Panc1 (cell line): ENCODE measurements around the gene ASAP2.

Source experiments
- POLR2AphosphoS5 ChIP-seq: IDR thresholded peaks from 2 replicates; pipeline ENCODE4 v1.6.1; 2012; ENCODE audit warnings: mild to moderate bottlenecking, low read depth, low read length, moderate library complexity
- SIN3A ChIP-seq: IDR thresholded peaks from 2 replicates; pipeline ENCODE4 v1.6.1; 2012; ENCODE audit warnings: low read depth, mild to moderate bottlenecking, low read length, moderate library complexity, borderline replicate concordance; ENCODE audit not compliant: insufficient read depth
- TF ChIP-seq, protein P1 (sequence below): fragments of 450-650 bp; IDR thresholded peaks from 2 replicates; pipeline ENCODE4 v1.5.1; 2017; ENCODE audit warnings: mild to moderate bottlenecking
- TF ChIP-seq, protein P2 (sequence below), 2 experiments: IDR thresholded peaks; 2 replicates each; pipeline ENCODE4 v1.6.1; 2011 to 2012; ENCODE audit warnings: low read depth in 2 of 2, control low read depth in 1 of 2, low read length in 1 of 2, mild to moderate bottlenecking in 1 of 2, moderate library complexity in 1 of 2; ENCODE audit not compliant: insufficient read depth in 1 of 2

DNA sequence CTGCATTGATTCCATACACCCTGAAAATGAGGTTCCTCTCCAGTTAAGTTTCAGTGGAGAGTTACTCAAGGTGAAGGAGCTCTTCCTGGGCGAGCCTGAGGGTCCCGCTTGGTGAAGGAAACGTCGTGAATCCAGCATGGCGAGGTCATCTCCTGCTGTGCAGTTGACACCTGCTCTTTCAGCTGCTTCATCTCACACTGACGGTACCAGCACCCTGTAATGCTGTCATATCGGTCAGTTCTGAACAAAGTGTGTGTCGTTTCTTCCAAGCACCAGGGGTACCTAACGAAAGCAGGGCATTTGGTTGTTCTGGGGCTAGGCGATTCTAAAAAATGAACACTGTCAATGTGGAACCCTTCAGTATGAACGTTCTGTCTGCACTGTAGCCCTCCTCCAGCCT lies 164.1 kb downstream of the ASAP2 start:
- TF ChIP-seq POLR2AphosphoS5 (no peak), SIN3A (no peak)
- TF ChIP-seq, protein P1, sequence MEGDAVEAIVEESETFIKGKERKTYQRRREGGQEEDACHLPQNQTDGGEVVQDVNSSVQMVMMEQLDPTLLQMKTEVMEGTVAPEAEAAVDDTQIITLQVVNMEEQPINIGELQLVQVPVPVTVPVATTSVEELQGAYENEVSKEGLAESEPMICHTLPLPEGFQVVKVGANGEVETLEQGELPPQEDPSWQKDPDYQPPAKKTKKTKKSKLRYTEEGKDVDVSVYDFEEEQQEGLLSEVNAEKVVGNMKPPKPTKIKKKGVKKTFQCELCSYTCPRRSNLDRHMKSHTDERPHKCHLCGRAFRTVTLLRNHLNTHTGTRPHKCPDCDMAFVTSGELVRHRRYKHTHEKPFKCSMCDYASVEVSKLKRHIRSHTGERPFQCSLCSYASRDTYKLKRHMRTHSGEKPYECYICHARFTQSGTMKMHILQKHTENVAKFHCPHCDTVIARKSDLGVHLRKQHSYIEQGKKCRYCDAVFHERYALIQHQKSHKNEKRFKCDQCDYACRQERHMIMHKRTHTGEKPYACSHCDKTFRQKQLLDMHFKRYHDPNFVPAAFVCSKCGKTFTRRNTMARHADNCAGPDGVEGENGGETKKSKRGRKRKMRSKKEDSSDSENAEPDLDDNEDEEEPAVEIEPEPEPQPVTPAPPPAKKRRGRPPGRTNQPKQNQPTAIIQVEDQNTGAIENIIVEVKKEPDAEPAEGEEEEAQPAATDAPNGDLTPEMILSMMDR = no peak
- TF ChIP-seq, protein P2, sequence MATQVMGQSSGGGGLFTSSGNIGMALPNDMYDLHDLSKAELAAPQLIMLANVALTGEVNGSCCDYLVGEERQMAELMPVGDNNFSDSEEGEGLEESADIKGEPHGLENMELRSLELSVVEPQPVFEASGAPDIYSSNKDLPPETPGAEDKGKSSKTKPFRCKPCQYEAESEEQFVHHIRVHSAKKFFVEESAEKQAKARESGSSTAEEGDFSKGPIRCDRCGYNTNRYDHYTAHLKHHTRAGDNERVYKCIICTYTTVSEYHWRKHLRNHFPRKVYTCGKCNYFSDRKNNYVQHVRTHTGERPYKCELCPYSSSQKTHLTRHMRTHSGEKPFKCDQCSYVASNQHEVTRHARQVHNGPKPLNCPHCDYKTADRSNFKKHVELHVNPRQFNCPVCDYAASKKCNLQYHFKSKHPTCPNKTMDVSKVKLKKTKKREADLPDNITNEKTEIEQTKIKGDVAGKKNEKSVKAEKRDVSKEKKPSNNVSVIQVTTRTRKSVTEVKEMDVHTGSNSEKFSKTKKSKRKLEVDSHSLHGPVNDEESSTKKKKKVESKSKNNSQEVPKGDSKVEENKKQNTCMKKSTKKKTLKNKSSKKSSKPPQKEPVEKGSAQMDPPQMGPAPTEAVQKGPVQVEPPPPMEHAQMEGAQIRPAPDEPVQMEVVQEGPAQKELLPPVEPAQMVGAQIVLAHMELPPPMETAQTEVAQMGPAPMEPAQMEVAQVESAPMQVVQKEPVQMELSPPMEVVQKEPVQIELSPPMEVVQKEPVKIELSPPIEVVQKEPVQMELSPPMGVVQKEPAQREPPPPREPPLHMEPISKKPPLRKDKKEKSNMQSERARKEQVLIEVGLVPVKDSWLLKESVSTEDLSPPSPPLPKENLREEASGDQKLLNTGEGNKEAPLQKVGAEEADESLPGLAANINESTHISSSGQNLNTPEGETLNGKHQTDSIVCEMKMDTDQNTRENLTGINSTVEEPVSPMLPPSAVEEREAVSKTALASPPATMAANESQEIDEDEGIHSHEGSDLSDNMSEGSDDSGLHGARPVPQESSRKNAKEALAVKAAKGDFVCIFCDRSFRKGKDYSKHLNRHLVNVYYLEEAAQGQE (IDR thresholded peaks at IDR 0.05; ENCODE audit: insufficient read depth in 1 of 2, low read depth in 2 of 2, low read length in 1 of 2) = no peak
